HepG2 (cell line): ENCODE data around the gene RAB17. TPM values are rescaled to one million over a fixed set of nuclear protein-coding genes. Genes with fewer than 3 reads are reported as not detected.
A peak's percentile ranks its signal among the peaks of the same experiment; 100 is the strongest.

Experiments
- ATAC-seq: fragments of 200-7000 bp; cut with Tn5 transposase; 3 replicates; pipeline ENCODE4 v1.9.1; 2020; ENCODE audit warnings: mild to moderate bottlenecking, moderate library complexity
- BruUV-seq: library from RNA; stranded (reverse); fragments of 400-500 nt; replicated peaks from 2 replicates; lab custom pipeline; 2021; lab: Mats Ljungman, UMichigan
- CTCF ChIA-PET: fragments of 300-600 bp; formaldehyde crosslinking; extraction: SDS; loops from one replicate; lab custom pipeline; 2021; ENCODE audit warnings: low total read pairs, inconsistent platforms, low intra/inter-chr PET ratio; lab: Yijun Ruan, JAX
- POLR2A ChIA-PET: fragments of 350-600 bp; sonication (Branson Sonifier 250); formaldehyde crosslinking; loops from one replicate; lab custom pipeline; 2020; ENCODE audit warnings: antibody characterized with exemption, inconsistent platforms; lab: Yijun Ruan, JAX
- DNase-seq: peaks from one replicate; pipeline ENCODE4 v3.0.0-alpha.2; 2015; ENCODE audit warnings: low spot score
- FAIRE-seq: peaks from 3 replicates; lab custom pipeline; 2011; peaks lifted over from hg19 to GRCh38; lab: Jason Lieb, UNC
- H2AFZ ChIP-seq: one replicate; pipeline ENCODE4 v1.6.1; 2011; ENCODE audit warnings: low read length, inconsistent platforms
- H3K27ac ChIP-seq: fragments of 300-600 bp; 3 replicates; pipeline ENCODE4 v1.8.0; 2011; ENCODE audit warnings: mixed run types, mild to moderate bottlenecking, mixed read lengths, low read length, inconsistent platforms; ENCODE audit not compliant: insufficient read depth; ENCODE audit errors: extremely low read length
- H3K27me3 ChIP-seq, 2 experiments: fragments of 200-600 bp in 1 of 2; 2 replicates in 1 of 2; 3 replicates in 1 of 2; pipeline versions ENCODE4 v1.6.0 to v1.8.0; 2011; ENCODE audit warnings: low read length in 2 of 2, mild to moderate bottlenecking in 2 of 2, moderate library complexity in 2 of 2, inconsistent platforms in 1 of 2; ENCODE audit not compliant: insufficient read depth in 2 of 2, control insufficient read depth in 1 of 2
- H3K36me3 ChIP-seq, 2 experiments: fragments of 200-600 bp in 1 of 2; replicated peaks in 1 of 2; 2 replicates in 1 of 2; 3 replicates in 1 of 2; pipeline versions ENCODE4 v1.5.1 to v1.8.0; 2011; ENCODE audit warnings: low read length in 2 of 2, inconsistent platforms in 1 of 2; ENCODE audit not compliant: insufficient read depth in 2 of 2, control insufficient read depth in 1 of 2
- H3K4me1 ChIP-seq: 2 replicates; pipeline ENCODE4 v1.5.1; 2012; ENCODE audit warnings: low read length, inconsistent platforms; ENCODE audit not compliant: insufficient read depth
- H3K4me2 ChIP-seq: 2 replicates; pipeline ENCODE4 v1.6.0; 2011; ENCODE audit warnings: low read depth, low read length, inconsistent platforms
- H3K4me3 ChIP-seq, 3 experiments: fragments of 200-600 bp in 1 of 3; sonication (generic), shearing (Covaris generic) in 1 of 3; replicated peaks in 1 of 3; 2 replicates each; pipeline ENCODE4 v1.5.1; 2011 to 2016; ENCODE audit warnings: low read length in 3 of 3, inconsistent platforms in 2 of 3, low read depth in 2 of 3, mild to moderate bottlenecking in 2 of 3, control low read depth in 1 of 3, mixed read lengths in 1 of 3; ENCODE audit not compliant: insufficient read depth in 1 of 3
- H3K79me2 ChIP-seq: one replicate; pipeline ENCODE4 v1.6.1; 2011; ENCODE audit warnings: low read length, inconsistent platforms; ENCODE audit not compliant: insufficient read depth
- H3K9ac ChIP-seq: 2 replicates; pipeline ENCODE4 v1.6.0; 2011; ENCODE audit warnings: mild to moderate bottlenecking, low read depth, low read length, inconsistent platforms; ENCODE audit not compliant: insufficient read depth
- H3K9me3 ChIP-seq: 2 replicates; pipeline ENCODE4 v1.5.1; 2012; ENCODE audit warnings: mild to moderate bottlenecking, low read length
- H4K20me1 ChIP-seq: 2 replicates; pipeline ENCODE4 v1.6.0; 2011; ENCODE audit warnings: inconsistent platforms, mild to moderate bottlenecking, low read length, moderate library complexity; ENCODE audit not compliant: insufficient read depth
- KDM2A ChIP-seq: sonication (generic); formaldehyde crosslinking; IDR thresholded peaks from 2 replicates; pipeline ENCODE4 v1.4.0; 2020; ENCODE audit warnings: low read depth, missing genetic modification reagents, borderline replicate concordance
- SIN3A ChIP-seq: IDR thresholded peaks from 2 replicates; pipeline ENCODE4 v1.6.1; 2011; ENCODE audit warnings: low read depth, mild to moderate bottlenecking, control low read depth, low read length, borderline replicate concordance
- SOX5 ChIP-seq: IDR thresholded peaks from 2 replicates; pipeline ENCODE4 v1.6.1; 2016; ENCODE audit warnings: borderline replicate concordance
- TAF1 ChIP-seq: sonication (generic); formaldehyde crosslinking; IDR thresholded peaks from 2 replicates; pipeline ENCODE4 v1.4.0; 2020; ENCODE audit warnings: missing genetic modification reagents
- TOE1 ChIP-seq: sonication (generic); formaldehyde crosslinking; IDR thresholded peaks from 2 replicates; pipeline ENCODE4 v1.4.0; 2020; ENCODE audit warnings: mild to moderate bottlenecking, missing genetic modification reagents
- ZFP1 ChIP-seq: IDR thresholded peaks from 2 replicates; pipeline ENCODE4 v1.6.1; 2016
- ZNF335 ChIP-seq: sonication (generic); formaldehyde crosslinking; IDR thresholded peaks from 2 replicates; pipeline ENCODE4 v1.4.0; 2020; ENCODE audit warnings: missing genetic modification reagents
- ZNF496 ChIP-seq: sonication (generic); formaldehyde crosslinking; IDR thresholded peaks from 2 replicates; pipeline ENCODE4 v1.8.1; 2023; ENCODE audit warnings: mild to moderate bottlenecking, moderate library complexity, missing genetic modification reagents; ENCODE audit not compliant: insufficient replicate concordance
- ZNF557 ChIP-seq: sonication (generic); formaldehyde crosslinking; IDR thresholded peaks from 2 replicates; pipeline ENCODE4 v1.4.0; 2020; ENCODE audit warnings: missing genetic modification reagents
- ZNF629 ChIP-seq: sonication (generic); formaldehyde crosslinking; conservative IDR thresholded peaks from 2 replicates; pipeline ENCODE4 v1.5.0; 2020; ENCODE audit warnings: missing genetic modification reagents
- ZNF687 ChIP-seq: sonication (generic); formaldehyde crosslinking; IDR thresholded peaks from 2 replicates; pipeline ENCODE4 v1.5.1; 2020; ENCODE audit warnings: mild to moderate bottlenecking, missing genetic modification reagents, moderate library complexity
- ZNF7 ChIP-seq: IDR thresholded peaks from 2 replicates; pipeline ENCODE4 v1.6.1; 2016; ENCODE audit warnings: missing biosample characterization, missing genetic modification reagents
- WGBS: methylation state at CpG from one replicate; pipeline ENCODE4 v1.1.6; 2017; ENCODE audit warnings: low lambda C conversion rate; 5-methylcytosine and 5-hydroxymethylcytosine counted together
- in situ Hi-C: cut with HindIII; loops from 2 replicates; pipeline ENCODE4 v1.10.0; 2017; ENCODE audit warnings: low pct_unique_long_range_greater_than_20kb; ENCODE audit not compliant: extremely low pct_ligation_motif_present
- intact Hi-C: fragments of 100-400 bp; cut with micrococcal nuclease; formaldehyde crosslinking; loops from one replicate; pipeline ENCODE4 v1.10.0; 2022; ENCODE audit not compliant: unreplicated experiment
- polyA plus RNA-seq, 8 experiments: library from polyadenylated mRNA; depleted of rRNA in 3 of 8; stranded (reverse) in 7 of 8; unstranded in 1 of 8; fragments of >200 nt; fragmentation: Illumina TruSeq in 4 of 8; extraction: Trizol in 4 of 8; gene quantifications; 2 replicates each; pipeline versions ENCODE4 v1.2.1 to v1.2.3, GENCODE V29; 2011 to 2016; ENCODE audit warnings: low read depth in 4 of 8, missing spikeins in 1 of 8, mixed read lengths in 1 of 8; ENCODE audit not compliant: insufficient read depth in 1 of 8
- total RNA-seq, 5 experiments: library from RNA; depleted of rRNA; stranded (reverse); fragments of >200 nt; fragmentation: Illumina TruSeq; extraction: Trizol; gene quantifications; 2 replicates each; pipeline ENCODE4 v1.2.3, GENCODE V29; 2016; ENCODE audit warnings: low read depth in 1 of 5
- TF ChIP-seq, protein P1 (sequence below), 2 experiments: sonication (generic) in 1 of 2; formaldehyde crosslinking in 1 of 2; IDR thresholded peaks; 2 replicates each; pipeline versions ENCODE4 v1.4.0 to v1.6.1; 2018 to 2020; ENCODE audit warnings: missing genetic modification reagents in 2 of 2, borderline replicate concordance in 1 of 2, low read depth in 1 of 2, mild to moderate bottlenecking in 1 of 2, missing biosample characterization in 1 of 2
- TF ChIP-seq, protein P2 (sequence below): sonication (generic); formaldehyde crosslinking; IDR thresholded peaks from 2 replicates; pipeline ENCODE4 v1.5.1; 2020; ENCODE audit warnings: mild to moderate bottlenecking, missing genetic modification reagents

Gene RAB17
- total and polyA plus RNA-seq, 2 of the 13 experiments (the other 11 are each of a cell fraction or from before 2014, with no cell fraction given): 68.0 to 124 TPM

DNA sequence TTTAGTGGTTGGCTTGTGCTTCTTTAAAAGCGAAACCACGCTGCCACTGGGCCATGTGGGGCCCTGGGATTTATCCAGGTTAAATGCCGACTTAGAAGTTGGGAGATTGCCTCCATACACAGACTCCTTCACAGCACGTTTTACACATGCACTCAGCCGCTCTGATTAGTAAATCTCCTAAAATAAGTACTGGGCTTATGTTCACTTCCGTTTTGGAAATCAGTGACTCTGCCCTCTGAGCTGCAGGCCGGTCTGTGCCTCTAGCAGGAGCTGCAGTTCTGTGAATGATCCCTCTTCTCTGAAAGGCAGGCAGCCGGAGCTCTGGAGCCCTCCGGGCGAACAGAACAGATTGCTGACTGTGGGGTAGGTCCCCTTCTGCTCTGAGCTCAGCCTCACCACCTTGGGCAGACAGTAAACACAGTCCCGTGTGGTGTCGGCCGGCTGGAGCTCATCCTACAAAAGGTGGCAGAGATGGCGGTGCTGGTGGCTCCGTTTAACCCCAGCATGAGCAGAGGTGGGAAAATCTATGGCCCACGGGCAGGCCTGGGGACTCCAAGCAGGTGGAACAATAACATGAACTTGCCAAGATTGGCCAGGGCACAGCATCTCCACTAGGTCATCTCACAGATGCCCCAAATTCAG lies 9.8 kb upstream of the RAB17 start:
- H3K4me2 ChIP-seq: peak overlapping the region; percentile 93
- BruUV-seq: no TSS peak
- peaks cover 99% of the 10 kb centered on the region for H3K4me1 ChIP-seq
- H3K9ac ChIP-seq: peak overlapping the region; percentile 55
- peak; percentile 55 for DNase-seq
- H3K79me2 ChIP-seq: peaks cover 7% of the 10 kb centered on the region
- ChIA-PET CTCF (no interaction called here), POLR2A (interaction anchor here (0.8 to 3.3 kb wide), 5 partner anchors 10 to 26 kb away, joined by 3 to 40 read pairs (median 9); partner anchors contain the start of gene RAB17)
- H3K4me3 ChIP-seq: peak overlapping the region; percentile 42 to 69 (median 51)
- H2AFZ ChIP-seq: no peak overlapping the region
- H3K36me3 ChIP-seq: no peaks in the 10 kb centered on the region
- in situ Hi-C loops: loop anchor here (5.0 kb wide), 1 partner anchor 142 kb away; no protein-coding TSS in a partner anchor
- peak overlapping the region; percentile 70 for H3K27ac ChIP-seq
- H3K27me3 ChIP-seq: peaks cover 0 to 2% of the 10 kb centered on the region in 2 experiments; a peak in 1 of 5 replicates
- no peak for FAIRE-seq
- ATAC-seq: peak; percentile 26
- intact Hi-C loops: loop anchor here (2.0 kb wide), 1 partner anchor 14 kb away; no protein-coding TSS in a partner anchor
- H4K20me1 ChIP-seq: no peaks in the 10 kb centered on the region
- H3K9me3 ChIP-seq: no peaks in the 10 kb centered on the region
- 25% methylated on average over 16 of the region's 16 CpGs for WGBS
- TF ChIP-seq ZFP1 (CRISPR knock-in tag) (no peak), ZNF7 (CRISPR knock-in tag) (peak; percentile 82), SIN3A (no peak), SOX5 (CRISPR knock-in tag) (0 out of 2 replicates have a peak, but pooled peaks have one; percentile 29), TAF1 (CRISPR knock-in tag) (peak; percentile 7; the same call in 1 of the 2 replicates), TOE1 (CRISPR knock-in tag) (0 out of 2 replicates have a peak, but pooled peaks have one; percentile 66), ZNF335 (no peak), ZNF496 (CRISPR knock-in tag) (no peak), ZNF687 (CRISPR knock-in tag) (peak; percentile 95), ZNF629 (CRISPR knock-in tag) (no peak; the same call in 1 of the 2 replicates), ZNF557 (CRISPR knock-in tag) (no peak), KDM2A (CRISPR knock-in tag) (0 out of 2 replicates have a peak, but pooled peaks have one; percentile 28)
- TF ChIP-seq, protein P1, sequence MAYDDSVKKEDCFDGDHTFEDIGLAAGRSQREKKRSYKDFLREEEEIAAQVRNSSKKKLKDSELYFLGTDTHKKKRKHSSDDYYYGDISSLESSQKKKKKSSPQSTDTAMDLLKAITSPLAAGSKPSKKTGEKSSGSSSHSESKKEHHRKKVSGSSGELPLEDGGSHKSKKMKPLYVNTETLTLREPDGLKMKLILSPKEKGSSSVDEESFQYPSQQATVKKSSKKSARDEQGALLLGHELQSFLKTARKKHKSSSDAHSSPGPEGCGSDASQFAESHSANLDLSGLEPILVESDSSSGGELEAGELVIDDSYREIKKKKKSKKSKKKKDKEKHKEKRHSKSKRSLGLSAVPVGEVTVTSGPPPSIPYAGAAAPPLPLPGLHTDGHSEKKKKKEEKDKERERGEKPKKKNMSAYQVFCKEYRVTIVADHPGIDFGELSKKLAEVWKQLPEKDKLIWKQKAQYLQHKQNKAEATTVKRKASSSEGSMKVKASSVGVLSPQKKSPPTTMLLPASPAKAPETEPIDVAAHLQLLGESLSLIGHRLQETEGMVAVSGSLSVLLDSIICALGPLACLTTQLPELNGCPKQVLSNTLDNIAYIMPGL (CRISPR knock-in tag; IDR thresholded peaks at IDR 0.05; ENCODE audit: borderline replicate concordance in 1 of 2, low read depth in 1 of 2): peak; percentile 51 to 63; a peak in 2 of 4 replicates
- TF ChIP-seq, protein P2, sequence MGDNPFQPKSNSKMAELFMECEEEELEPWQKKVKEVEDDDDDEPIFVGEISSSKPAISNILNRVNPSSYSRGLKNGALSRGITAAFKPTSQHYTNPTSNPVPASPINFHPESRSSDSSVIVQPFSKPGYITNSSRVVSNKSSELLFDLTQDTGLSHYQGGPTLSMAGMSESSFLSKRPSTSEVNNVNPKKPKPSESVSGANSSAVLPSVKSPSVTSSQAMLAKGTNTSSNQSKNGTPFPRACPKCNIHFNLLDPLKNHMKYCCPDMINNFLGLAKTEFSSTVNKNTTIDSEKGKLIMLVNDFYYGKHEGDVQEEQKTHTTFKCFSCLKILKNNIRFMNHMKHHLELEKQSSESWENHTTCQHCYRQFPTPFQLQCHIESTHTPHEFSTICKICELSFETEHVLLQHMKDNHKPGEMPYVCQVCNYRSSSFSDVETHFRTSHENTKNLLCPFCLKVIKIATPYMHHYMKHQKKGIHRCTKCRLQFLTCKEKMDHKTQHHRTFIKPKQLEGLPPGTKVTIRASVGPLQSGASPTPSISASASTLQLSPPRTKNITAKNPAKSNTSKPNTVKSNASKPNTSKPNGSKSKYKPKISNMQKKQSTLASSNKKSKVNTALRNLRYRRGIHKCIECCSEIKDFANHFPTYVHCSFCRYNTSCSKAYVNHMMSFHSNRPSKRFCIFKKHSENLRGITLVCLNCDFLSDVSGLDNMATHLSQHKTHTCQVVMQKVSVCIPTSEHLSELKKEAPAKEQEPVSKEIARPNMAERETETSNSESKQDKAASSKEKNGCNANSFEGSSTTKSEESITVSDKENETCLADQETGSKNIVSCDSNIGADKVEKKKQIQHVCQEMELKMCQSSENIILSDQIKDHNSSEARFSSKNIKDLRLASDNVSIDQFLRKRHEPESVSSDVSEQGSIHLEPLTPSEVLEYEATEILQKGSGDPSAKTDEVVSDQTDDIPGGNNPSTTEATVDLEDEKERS (CRISPR knock-in tag): 0 out of 2 replicates have a peak, but pooled peaks have one; percentile 11
